HPDE6-E6E7 (cell line): ENCODE data around the gene IL1RN.

Experiments
- DNase-seq: peaks from one replicate; pipeline ENCODE4 v3.0.0; 2011; ENCODE audit warnings: missing footprints; ENCODE audit errors: extremely low spot score

Gene IL1RN

DNA sequence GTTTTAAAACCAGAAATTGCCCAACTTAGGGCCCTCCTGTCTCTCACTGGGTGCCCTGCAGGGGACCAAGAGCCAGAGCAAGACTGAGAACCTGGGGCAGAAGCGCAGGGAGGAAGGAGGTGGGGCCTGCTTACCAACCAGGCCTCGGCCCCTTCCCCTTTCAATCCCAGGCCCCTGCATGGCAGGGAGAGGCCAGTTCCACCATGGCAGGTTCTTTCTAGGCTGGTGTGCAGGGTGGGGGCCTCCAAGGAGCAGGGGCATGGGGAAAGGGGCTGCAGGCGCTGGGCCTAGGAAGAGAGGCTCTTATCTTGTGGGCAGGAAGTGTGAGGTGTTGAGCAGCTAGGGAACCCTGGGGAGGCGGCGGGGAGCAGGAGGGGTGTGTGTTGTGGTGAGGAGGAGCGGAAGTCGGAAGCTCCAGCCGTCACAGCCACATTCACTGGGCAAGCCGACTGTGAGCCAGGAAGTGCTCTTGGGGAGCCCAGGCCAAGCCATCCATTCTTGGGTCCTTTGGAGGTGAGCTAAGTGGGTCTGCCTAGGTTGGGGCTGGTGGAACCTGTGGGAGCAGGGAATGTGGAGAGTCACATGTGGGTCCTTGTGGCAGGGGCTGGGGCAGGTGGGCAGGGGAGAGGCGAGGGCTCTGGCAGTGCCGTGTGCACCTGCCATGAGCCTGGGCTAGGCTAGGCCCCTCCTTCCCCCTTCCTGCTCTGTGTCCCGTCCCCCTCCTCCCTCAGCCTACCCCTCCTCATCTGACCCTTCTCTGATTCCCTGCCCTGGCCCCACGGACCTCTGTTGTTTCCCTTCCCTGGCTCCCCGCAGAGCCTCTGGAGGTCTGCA lies 46.4 kb downstream of the IL1RN start, which contains the start of gene PSD4:
Gene PSD4 (plus strand): TSS at position 430 of the 834 bp plus-strand sequence. CDS start 8,486 bp downstream, outside the sequence.
- no peak for DNase-seq

DNA sequence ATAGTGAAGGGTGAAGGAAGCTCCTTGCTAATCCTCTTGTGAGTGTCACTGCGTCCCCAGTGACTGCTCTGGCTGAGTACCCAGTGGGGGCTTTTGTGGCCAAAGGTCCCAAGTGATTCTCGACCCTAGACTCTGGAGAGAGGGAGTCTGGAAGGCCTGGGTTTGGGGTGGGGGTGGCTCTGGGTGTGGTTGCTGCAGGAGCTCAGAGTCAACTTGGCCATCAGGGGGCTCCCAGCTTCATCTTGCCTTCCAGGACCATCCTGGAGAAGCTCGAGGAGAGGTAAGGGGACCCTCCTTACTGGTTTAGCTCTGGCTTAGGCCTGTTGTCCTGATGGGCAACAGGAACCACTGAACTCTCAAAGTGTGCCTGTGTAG lies 47.0 kb downstream of the IL1RN start:
- no peak for DNase-seq

DNA sequence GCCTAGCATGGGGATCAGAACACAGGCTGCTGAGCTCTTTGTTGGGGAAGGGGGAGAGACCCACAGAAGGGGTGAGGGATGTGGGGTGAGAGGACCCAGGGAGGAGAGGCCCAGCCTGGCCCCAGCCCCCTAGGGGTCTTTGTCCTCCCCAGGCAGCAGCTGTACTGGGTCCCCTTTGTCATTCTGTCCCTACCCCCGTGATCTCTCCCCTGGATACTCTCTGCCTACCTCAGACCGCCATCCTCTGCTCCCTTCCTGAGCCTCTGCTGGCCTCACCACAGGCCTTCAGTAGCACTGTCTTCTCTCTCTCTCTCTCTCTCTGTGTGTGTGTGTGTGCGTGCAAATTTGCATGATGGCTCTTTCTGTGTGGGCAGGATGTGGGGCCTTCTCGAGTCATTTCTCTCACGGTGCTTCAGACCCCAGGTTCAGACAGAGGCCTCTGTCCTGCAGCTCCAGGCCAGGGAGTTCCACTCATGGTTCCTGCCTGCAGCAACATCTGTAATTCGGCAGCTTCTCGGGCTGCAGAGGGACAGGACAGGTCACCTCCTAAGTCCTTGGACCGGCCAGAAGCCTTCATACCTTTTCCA lies 47.7 kb downstream of the IL1RN start:
- DNase-seq: no peak

DNA sequence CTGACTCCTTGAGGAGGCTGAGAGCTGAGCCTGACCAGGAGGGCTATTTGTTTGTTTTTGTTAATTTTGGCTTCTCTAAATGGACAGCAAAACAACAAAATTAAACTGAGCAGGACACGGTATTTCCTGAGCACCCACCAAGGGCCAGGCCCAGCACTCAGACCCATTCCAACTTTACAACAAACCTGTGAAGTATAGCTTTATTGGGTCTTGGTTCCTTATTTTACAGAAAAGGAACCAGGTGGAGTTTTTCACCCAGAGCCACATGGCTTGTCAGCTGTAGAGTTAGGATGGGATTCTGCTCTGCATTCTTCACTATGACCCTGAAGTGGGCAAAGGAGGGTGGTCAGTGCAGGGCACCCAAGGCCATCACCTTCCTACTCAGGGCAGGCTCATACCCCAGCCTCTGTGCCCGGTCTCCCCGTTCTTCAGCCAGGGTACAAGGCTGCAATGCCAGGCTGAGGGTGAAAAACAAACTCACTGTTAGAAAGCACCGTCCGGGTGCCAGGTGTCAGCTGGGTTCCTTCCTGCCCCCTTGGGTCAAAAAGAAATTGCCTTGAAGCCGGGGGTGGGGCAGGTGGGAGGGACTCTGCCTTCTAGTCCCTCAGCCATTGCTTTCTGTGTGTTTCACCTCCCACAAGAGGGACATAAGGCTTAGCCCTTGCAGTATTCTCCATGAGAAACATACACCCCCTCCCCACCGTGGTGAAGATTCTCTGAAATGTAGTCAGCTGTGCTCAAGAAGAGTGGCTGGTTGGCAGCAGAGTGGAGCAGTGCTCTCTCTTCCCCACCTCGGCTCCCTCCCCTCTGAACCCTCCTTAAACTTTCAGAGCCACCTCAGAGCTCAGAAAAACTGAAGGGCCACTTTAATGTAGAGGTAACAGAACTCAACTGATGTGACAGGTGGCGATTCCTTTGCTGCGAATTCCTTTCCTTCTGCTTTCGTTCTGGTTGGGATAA lies 48.6 kb downstream of the IL1RN start:
- no peak for DNase-seq

DNA sequence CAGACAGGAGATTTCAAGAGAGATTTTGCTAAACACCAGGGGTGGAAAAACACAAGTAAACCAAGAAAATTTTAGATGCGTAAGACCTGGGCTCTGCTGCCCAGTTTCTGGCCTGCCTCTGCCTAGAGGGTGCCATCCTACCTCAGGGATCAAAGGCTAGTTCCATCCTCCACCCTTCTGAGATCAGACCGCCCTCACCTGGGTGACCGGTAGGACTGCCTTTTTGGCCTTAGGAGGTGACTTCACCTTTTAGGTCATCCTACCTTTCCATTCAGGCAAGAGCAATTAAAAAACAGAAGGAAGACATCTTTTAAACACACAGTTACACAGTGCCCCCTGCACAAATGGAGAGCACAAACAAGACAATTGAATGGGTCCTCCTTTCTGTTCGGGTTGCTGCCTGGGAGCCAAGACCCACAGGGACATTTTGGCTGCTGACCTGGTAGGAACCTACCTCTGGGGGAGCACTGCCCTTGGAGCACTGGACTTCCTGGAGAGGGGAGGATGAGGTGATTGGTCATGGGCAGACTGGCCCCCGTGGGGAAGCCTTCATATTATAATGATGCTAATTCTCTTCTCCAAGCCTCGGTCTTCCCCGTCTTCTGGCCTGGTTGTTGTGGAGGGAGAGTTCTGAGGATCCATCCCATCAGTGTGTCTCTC lies 49.4 kb downstream of the IL1RN start:
- DNase-seq: no peak

DNA sequence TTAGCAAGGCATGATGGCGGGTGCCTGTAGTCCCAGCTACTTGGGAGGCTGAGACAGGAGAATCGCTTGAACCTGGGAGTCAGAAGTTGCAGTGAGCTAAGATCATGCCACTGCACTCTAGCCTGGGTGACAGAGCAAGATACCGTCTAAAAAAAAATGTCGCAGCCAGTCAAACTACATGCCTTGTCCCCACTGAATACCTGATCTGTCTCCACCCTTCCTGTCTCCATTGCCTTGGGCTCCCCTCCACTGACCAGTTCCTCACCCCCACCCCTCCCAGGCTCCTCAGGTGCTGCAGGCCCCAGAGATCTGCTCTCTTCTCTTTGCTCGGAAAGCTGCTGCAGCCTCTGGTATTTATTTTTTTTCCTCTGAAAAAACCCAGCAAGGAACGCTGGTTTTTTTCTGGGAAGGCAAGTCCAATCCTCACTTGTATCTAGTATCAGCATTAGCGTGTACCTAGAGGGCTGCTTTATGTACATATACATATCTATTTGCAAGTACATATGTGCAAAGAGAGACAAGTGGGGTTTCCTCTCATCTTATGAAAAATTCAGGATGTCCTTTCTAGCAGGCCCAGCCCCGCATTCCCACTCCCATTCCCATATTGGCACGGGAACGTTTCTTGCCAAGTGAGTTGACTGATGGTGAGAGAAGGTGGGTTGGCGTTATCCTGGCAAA lies 50.8 kb downstream of the IL1RN start:
- no peak for DNase-seq

DNA sequence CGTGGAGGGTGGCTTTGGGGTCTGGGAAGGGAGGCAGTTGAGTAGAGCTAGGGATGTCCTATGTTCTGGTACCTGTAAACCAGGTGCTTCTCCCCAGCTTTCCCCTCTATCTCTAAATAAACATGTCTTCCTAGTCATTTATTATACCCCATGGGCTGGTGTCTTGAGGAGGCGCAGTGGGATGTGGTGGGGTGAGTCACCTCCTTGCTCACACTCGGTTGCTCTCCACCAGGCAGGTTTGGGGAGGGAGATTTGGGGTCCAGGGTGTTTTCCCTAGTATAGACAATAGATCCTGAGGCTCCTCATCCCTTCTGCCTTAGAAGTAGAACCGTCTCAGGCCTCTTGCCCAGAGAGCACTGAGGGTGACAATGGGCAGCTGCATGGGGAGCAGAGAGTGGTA lies 51.5 kb downstream of the IL1RN start:
- no peak for DNase-seq

DNA sequence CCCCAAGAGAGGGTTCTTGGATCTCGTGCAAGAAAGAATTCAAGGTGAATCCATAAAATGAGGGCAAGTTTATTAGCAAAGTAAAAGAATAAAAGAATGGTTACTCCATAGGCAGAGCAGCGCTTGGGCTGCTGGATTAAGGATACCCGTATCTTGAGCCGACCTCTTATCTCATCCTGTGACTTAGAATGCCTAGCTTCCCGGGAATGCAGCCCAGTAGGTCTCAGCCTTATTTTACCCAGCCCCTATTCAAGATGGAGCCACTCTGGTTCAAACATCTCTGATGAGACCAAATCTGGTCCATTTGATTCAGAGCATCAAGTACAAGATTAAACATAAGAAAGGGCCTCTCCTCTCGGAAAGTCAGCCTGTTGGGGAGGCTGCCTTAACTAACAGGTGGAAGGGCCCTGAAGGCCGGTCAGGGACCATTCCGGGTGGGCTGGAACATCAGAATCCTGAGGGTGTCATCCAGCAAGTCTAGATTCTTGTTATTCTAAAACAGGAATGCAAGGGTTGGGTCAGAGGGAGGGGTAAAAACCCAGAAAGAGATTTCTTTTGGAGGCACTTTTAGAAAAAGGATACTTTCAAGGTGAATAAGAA lies 52.1 kb downstream of the IL1RN start:
- no peak for DNase-seq

DNA sequence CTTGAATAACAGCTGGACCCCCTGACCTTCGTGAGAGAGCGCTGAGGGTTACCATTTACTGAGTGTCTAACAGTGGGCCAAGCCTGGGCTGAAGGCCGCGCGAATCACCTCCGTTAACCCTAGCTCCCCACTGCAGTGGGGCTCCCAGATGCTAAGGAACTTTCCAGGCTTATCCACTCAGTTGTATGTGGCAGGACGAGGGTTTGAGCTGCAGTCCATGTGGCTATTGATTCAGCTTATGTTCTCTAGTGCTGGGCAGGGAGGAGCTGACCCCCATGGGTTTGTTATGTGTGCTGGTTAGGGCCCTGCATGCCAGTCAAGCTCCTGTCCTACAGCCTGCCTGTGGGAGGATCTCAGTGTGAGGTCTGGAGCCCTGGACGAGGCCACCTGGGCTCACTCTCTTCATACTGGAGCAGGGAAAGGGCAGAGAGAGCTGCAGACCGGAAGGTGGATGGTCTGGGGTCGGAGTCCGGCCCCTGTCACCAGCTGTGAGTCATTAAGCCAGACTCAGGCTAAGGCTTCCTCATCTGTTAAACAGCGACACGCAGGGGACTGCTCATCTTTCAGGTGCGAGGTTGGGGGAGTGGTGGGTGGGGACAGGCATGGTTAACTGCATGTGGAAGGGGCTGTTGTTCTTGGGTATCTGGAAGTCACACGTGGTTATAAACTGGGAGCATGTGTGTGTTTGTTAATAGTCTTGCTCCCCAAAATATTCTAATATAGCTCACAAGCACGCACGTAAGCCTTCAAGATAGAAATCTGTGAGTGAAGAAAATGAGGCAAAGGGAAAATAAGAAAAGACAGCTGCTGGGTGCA lies 52.9 kb downstream of the IL1RN start:
- no peak for DNase-seq

DNA sequence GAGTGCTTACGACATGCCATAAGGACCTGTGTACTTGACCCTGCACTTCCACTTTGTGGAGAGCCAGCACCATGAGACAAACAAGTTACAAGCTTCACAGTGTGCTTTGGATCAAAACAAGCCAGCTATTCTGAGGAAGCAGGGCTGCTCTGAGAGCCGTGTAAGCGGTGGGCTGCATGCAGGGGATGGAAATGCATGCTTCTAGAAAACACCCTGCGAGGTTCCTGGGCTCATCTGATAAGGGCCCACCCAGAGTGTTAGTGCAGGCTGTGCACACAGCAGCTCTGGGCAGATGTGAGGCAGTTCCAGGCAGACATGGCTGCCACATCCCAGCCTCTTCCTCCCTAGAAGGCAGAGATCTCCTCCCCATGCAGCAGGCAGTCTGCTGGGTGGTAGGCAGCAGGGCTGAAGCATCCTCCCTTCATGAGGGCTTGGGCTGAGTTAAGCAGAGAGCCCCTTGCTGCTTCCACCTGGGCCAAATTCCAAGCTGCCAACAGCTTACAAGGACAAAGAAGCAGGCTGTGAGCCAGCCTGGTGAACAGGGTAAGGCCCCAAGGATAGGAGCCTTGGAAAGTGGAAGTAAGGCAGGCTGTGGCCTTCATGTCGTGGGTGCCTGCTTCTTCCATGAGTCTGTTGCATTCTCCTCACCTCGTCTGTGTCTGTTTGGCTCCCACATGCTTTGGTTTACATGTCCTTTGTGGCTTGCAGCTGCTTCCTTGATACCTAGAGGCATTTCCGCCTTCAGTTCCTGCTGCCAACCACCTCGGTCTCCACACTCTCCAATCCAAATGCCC lies 54.1 kb downstream of the IL1RN start:
- no peak for DNase-seq

DNA sequence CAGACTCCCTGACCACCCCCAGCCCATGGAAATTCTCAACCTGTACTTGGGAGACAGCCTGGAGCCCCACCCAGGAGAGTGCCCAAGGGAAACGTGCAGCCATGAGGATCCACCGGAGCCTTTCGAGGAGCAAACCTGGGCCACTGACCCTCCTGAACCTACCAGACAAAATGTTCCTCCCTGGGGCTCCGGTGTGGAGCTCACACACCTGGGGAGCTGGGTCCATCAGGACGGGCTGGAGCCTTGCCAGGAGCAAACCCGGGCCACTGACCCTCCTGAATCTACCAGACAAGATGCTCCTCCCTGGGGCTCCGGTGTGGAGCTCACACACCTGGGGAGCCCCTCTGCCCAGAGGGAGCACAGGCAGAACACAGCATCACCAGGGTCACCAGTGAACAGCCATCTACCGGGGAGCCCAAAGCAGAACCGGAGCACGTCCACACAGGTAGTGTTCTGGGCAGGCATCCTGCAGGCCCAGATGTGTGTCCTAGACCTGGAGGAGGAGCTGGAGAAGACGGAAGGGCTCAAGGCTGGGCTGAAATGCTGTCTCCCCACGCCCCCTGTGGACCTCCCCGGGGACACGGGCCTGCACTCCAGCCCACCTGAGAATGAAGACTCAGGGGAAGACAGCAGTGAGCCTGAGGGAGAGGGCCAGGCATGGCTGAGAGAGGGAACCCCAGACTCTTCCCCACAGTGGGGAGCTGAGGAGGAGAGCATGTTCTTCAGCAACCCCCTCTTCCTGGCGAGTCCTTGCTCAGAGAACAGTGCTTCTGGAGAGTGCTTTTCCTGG lies 55.3 kb downstream of the IL1RN start:
- DNase-seq: no peak

DNA sequence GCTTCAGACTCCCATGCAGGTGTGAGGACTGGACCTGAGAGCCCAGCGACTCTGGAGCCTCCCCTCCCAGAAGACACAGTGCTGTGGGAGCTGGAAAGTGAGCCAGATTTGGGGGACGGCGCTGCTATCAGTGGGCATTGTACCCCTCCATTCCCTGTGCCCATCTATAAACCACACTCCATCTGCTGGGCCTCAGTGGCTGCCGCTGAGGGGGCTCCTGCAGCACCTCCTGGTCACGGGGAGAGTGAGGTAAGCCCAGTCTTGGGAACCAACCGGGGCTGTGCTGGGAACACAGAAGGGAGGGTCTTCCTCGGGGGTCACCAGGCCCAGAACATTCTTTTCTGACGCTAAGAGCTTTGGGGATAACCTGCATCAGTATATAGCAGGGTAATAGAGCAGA lies 55.9 kb downstream of the IL1RN start:
- DNase-seq: no peak
